ENCODE results near the gene MYL5.

DNA sequence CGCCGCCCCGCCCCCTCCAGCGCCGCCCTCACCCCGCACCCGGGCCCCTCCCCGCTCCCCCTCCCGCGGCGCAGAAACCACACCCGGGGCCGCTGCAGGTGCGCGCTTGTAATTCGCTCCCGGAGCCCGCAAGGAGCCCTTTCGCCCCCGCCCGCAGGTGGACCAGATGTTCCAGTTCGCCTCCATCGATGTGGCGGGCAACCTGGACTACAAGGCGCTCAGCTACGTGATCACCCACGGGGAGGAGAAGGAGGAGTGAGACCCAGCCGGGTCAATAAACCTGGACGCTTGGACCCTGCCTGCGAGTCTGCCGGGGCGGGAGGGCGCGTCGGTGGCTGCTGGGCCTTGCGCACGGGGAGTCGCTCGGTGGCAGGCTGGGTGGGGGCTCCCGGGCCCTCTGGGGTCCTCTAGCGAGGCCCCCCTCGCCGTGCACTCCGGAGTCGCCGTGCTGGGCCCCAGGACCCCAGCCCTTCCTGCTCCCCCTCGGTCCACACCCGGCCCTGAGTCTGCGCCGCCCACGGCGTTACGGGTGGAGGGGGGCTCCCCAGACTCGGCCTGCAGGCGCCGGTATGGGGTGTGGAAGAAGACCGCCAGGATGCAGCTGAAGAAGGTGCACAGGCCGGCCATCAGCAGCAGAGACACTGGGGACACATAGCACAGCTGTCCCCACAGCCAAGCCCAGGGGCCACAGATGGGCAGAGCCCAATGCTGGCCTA is 7.6 kb downstream of the MYL5 start:
- TF ChIP-seq KMT2B (CRISPR knock-in tag; IDR thresholded peaks at IDR 0.05) (no peak), IKZF4 (CRISPR knock-in tag; IDR thresholded peaks at IDR 0.05; ENCODE audit: borderline replicate concordance, low read depth, not compliant biosample characterization) (no peak), ZNF678 (CRISPR knock-in tag; IDR thresholded peaks at IDR 0.05) (no peak), FOSL1 (CRISPR knock-in tag; IDR thresholded peaks at IDR 0.05; ENCODE audit: borderline replicate concordance) (no peak), JUN (CRISPR knock-in tag; IDR thresholded peaks at IDR 0.05) (no peak), ZNF205 (CRISPR knock-in tag; IDR thresholded peaks at IDR 0.05) (peak; percentile 39; the same call in 1 of the 2 replicates), SP1 (IDR thresholded peaks at IDR 0.05) (no peak), SP1 (CRISPR knock-in tag; IDR thresholded peaks at IDR 0.05) (no peak)
- TF ChIP-seq, protein P1, sequence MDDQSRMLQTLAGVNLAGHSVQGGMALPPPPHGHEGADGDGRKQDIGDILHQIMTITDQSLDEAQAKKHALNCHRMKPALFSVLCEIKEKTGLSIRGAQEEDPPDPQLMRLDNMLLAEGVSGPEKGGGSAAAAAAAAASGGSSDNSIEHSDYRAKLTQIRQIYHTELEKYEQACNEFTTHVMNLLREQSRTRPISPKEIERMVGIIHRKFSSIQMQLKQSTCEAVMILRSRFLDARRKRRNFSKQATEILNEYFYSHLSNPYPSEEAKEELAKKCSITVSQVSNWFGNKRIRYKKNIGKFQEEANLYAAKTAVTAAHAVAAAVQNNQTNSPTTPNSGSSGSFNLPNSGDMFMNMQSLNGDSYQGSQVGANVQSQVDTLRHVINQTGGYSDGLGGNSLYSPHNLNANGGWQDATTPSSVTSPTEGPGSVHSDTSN (CRISPR knock-in tag; IDR thresholded peaks at IDR 0.05; ENCODE audit: borderline replicate concordance) = no peak
- TF ChIP-seq, protein P2, sequence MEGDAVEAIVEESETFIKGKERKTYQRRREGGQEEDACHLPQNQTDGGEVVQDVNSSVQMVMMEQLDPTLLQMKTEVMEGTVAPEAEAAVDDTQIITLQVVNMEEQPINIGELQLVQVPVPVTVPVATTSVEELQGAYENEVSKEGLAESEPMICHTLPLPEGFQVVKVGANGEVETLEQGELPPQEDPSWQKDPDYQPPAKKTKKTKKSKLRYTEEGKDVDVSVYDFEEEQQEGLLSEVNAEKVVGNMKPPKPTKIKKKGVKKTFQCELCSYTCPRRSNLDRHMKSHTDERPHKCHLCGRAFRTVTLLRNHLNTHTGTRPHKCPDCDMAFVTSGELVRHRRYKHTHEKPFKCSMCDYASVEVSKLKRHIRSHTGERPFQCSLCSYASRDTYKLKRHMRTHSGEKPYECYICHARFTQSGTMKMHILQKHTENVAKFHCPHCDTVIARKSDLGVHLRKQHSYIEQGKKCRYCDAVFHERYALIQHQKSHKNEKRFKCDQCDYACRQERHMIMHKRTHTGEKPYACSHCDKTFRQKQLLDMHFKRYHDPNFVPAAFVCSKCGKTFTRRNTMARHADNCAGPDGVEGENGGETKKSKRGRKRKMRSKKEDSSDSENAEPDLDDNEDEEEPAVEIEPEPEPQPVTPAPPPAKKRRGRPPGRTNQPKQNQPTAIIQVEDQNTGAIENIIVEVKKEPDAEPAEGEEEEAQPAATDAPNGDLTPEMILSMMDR (CRISPR knock-in tag; IDR thresholded peaks at IDR 0.05) = 0 out of 2 replicates have a peak, but pooled peaks have one; percentile 11
